OCI-LY3 (cell line): ENCODE measurements around the gene TPO.

Experiments
- EZH2phosphoT487 ChIP-seq: fragments of 200-600 bp; shearing (Covaris generic); IDR thresholded peaks from 2 replicates; pipeline ENCODE4 v1.6.1; 2018; ENCODE audit warnings: antibody characterized with exemption, mixed run types, low read depth
- TF ChIP-seq, protein P1 (sequence below): fragments of 200-600, 300-600 bp; sonication (generic); IDR thresholded peaks from 2 replicates; pipeline ENCODE4 v1.5.1; 2014; ENCODE audit warnings: antibody characterized with exemption, low read length, low read depth

DNA sequence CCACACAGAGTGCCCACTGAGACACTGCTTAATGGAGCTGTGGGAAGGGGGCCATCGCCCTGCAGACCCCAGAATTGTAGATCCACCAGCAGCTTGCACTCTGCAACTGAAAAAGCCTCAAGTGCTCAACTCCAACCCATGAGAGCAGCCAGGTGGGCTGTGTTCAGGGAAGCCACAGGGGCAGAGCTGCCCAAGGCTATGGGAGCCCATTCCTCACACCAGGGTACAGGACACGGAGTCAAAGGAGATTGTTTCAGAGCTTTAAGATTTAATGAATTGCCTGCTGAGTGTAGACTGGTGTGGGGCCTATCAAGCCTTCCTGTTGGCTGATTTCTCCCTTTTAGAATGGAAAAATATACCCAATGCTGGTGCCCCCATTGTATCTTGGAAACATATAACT, 17.2 kb downstream of the TPO start:
- TF ChIP-seq, protein P1, sequence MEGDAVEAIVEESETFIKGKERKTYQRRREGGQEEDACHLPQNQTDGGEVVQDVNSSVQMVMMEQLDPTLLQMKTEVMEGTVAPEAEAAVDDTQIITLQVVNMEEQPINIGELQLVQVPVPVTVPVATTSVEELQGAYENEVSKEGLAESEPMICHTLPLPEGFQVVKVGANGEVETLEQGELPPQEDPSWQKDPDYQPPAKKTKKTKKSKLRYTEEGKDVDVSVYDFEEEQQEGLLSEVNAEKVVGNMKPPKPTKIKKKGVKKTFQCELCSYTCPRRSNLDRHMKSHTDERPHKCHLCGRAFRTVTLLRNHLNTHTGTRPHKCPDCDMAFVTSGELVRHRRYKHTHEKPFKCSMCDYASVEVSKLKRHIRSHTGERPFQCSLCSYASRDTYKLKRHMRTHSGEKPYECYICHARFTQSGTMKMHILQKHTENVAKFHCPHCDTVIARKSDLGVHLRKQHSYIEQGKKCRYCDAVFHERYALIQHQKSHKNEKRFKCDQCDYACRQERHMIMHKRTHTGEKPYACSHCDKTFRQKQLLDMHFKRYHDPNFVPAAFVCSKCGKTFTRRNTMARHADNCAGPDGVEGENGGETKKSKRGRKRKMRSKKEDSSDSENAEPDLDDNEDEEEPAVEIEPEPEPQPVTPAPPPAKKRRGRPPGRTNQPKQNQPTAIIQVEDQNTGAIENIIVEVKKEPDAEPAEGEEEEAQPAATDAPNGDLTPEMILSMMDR = no peak
- TF ChIP-seq EZH2phosphoT487 = no peak
